IPS-18c (cell line): ENCODE results near the gene SLC16A4.

Source experiments
- H3K4me3 ChIP-seq: 2 replicates; pipeline ENCODE4 v1.7.0; 2013; ENCODE audit warnings: low read depth, mild to moderate bottlenecking, low read length, moderate library complexity; ENCODE audit not compliant: insufficient read depth
- H3K9me3 ChIP-seq: one replicate; pipeline ENCODE4 v1.6.1; 2013; ENCODE audit warnings: mild to moderate bottlenecking, low read length, moderate library complexity; ENCODE audit not compliant: control insufficient read depth, insufficient read depth

SLC16A4 gene

DNA sequence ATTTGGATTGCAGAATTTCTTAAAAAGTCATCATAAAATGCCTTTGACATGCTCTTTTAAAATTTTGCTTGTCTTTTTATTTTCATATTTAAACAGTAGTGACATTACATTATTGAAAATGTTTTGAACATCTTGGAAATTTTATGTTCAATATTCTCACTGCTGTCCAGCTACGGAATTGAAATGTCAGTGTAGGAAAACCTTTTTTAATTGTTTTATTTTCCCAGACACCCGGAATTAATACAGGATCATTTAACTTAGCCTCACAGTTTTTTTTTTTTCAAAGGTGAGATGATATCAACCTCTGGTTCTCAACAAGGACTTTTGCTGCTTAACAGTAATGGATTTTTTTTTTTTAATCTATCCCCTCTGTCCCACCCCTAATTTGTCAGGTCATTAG, 47.6 kb downstream of the SLC16A4 start:
- no peaks in the 10 kb centered on the region for H3K9me3 ChIP-seq
- no peak overlapping the region for H3K4me3 ChIP-seq

DNA sequence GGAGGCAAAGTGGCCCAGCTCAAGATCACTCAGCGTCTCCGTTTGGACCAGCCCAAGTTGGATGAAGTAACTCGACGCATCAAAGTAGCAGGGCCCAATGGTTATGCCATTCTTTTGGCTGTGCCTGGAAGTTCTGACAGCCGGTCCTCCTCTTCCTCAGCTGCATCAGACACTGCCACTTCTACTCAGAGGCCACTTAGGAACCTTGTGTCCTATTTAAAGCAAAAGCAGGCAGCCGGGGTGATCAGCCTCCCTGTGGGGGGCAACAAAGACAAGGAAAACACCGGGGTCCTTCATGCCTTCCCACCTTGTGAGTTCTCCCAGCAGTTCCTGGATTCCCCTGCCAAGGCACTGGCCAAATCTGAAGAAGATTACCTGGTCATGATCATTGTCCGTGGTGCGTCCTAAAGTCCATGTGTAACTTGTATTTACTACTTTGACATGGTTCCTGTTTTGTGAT, 48.9 kb downstream of the SLC16A4 start:
- H3K4me3 ChIP-seq, result peak overlapping the region; percentile 52
- no peaks in the 10 kb centered on the region for H3K9me3 ChIP-seq

DNA sequence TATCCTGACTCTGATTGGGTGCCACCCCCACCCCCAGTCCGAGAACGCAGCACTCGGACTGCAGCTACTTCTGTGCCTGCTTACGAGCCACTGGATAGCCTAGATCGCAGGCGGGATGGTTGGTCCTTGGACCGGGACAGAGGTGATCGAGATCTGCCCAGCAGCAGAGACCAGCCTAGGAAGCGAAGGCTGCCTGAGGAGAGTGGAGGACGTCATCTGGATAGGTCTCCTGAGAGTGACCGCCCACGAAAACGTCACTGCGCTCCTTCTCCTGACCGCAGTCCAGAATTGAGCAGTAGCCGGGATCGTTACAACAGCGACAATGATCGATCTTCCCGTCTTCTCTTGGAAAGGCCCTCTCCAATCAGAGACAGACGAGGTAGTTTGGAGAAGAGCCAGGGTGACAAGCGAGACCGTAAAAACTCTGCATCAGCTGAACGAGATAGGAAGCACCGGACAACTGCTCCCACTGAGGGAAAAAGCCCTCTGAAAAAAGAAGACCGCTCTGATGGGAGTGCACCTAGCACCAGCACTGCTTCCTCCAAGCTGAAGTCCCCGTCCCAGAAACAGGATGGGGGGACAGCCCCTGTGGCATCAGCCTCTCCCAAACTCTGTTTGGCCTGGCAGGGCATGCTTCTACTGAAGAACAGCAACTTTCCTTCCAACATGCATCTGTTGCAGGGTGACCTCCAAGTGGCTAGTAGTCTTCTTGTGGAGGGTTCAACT, 49.5 kb downstream of the SLC16A4 start:
- Histone ChIP-seq H3K9me3 (no peaks in the 10 kb centered on the region), H3K4me3 (peak overlapping the region; percentile 52)

DNA sequence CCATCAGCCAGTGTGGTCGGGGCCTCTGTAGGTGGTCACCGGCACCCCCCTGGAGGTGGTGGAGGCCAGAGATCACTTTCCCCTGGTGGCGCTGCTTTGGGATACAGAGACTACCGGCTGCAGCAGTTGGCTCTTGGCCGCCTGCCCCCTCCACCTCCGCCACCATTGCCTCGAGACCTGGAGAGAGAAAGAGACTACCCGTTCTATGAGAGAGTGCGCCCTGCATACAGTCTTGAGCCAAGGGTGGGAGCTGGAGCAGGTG, 50.7 kb downstream of the SLC16A4 start:
- Histone ChIP-seq H3K4me3 (peak overlapping the region; percentile 99), H3K9me3 (no peaks in the 10 kb centered on the region)

DNA sequence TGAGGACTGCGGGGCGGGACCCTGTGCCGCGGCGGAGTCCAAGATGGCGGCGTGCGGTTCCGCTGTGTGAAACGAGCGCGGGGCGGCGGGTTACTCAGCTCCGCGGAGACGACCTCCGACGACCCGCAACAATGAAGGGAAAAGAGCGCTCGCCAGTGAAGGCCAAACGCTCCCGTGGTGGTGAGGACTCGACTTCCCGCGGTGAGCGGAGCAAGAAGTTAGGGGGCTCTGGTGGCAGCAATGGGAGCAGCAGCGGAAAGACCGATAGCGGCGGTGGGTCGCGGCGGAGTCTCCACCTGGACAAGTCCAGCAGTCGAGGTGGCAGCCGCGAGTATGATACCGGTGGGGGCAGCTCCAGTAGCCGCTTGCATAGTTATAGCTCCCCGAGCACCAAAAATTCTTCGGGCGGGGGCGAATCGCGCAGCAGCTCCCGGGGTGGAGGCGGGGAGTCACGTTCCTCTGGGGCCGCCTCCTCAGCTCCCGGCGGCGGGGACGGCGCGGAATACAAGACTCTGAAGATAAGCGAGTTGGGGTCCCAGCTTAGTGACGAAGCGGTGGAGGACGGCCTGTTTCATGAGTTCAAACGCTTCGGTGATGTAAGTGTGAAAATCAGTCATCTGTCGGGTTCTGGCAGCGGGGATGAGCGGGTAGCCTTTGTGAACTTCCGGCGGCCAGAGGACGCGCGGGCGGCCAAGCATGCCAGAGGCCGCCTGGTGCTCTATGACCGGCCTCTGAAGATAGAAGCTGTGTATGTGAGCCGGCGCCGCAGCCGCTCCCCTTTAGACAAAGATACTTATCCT, 51.2 kb downstream of the SLC16A4 start:
- Histone ChIP-seq H3K4me3 (peak overlapping the region; percentile 99), H3K9me3 (no peaks in the 10 kb centered on the region)

DNA sequence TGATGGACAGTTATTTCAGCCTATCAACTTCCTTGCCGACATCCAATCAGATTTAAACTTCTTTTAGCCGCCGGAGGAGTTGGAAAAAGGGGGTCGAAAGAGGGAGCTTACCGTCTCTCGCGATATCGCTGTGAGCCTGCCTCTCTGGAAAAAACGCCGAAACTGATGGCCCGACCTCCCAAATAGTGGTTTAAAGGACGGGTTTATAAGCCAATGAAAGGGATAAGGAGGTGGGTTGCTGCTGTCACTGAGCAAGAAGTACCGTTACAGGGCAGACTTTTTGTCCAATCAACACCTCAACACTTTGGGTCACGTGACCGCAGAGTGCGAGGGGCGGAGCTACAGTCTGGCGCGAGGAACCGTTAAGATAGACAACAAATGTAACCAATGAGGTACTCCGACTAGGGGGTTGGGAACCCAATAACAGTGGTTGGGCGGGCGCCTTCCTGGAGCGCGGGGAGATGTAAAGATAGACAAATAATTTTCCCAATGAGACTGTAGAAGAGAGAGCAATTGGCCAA, 51.9 kb downstream of the SLC16A4 start, which contains the start of gene RBM15:
TSS of gene RBM15 (plus strand) at position 492 of the 521 bp plus-strand sequence. CDS start at position 521, 29 bp downstream.
- no peaks in the 10 kb centered on the region for H3K9me3 ChIP-seq
- peak within 1 kb of the TSS; percentile 99 for H3K4me3 ChIP-seq

DNA sequence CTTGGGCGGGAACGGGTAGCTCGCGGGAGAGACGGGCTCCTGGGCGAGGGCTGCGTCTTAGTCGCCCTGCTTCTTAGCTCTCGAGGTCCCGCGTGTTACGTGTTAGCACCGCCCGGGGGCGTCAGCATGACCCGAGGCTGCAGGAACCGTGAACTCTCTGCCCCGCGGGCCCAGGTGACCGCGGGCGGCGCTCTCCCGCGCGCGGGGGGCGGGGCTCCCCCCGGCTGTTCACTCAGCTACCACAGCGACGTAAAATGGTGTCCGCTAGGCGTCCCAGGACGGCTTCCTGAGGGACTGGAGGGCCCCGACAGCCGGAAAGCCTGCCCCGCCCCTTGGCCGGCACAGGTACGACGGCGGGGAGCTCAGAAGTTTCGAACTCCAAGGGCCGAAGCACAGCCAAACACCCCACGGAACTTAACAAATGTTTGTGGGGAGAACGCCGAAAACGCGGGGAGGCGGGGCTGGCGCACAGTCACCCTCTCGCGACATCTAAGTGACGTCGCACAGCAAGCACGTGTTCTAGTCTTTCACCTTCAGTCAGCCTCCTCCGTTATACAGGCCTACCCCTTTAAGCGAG, 52.4 kb downstream of the SLC16A4 start:
- Histone ChIP-seq H3K4me3 (peak overlapping the region; percentile 93), H3K9me3 (no peaks in the 10 kb centered on the region)

DNA sequence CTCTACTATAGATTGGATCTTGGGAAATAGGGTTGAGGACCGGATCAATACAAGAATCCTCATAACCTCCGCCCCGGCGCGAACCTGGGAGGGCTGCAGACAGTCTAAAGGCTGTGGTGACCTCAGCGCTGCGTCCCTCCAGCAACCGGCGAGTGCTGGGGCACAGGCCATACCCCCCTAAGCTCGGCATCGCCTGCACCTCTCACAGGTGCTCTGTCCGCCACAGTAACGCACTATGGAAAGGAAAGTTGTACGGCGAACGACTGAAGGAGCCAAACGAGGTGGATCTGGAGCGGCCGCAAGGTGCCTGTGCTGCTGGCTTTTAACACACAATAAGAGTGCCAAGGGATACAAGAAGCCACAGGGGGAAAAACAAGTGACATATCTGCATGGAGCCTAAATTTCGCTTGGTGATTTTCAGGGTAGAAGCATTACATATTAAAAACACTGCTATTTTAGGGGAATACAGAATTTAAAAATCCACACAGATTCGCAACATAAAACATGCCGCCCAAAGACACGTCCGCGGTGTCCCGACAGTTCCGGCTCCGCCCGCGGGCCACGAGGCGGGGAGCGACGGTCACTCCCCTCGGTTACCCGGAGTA, 53.0 kb downstream of the SLC16A4 start:
- no peaks in the 10 kb centered on the region for H3K9me3 ChIP-seq

DNA sequence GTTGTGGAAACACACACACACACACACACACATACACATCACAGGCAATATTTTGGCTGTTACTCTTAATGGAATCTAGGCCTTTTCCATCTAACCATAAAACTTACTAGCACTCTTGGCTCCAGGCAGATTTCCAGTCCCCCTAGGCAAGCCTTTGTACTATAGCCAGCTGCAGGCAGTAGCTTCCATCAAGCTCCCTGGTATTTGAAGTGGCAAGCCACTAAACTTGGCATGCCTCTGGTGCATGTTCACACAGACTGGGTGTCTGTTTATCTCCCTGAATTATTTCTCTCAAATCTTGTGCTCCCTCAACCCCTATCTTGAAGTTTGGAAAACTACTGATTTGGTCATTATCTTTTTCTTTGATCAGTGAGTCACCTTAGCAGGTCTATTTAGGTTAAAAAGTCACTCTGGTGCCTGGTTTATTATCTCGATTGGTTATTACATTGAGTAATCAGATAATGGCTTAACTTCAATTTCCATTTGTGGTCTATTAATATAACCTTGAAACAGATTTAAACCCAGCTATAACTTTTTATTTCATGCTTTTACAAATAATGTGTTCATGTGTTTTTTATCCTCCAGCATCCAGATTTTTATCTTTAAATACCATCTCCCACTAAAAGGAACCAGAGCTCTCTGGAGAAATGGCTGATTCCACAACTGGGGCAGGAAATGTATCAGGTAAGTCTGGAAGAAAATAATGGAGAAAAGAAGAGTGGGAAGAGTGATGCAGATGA, 54.4 kb downstream of the SLC16A4 start:
- no peaks in the 10 kb centered on the region for H3K9me3 ChIP-seq
- no peak overlapping the region for H3K4me3 ChIP-seq

More for the DNA sequence above, 53.0 kb downstream of the SLC16A4 start:
- peak overlapping the region; percentile 93 for H3K4me3 ChIP-seq

DNA sequence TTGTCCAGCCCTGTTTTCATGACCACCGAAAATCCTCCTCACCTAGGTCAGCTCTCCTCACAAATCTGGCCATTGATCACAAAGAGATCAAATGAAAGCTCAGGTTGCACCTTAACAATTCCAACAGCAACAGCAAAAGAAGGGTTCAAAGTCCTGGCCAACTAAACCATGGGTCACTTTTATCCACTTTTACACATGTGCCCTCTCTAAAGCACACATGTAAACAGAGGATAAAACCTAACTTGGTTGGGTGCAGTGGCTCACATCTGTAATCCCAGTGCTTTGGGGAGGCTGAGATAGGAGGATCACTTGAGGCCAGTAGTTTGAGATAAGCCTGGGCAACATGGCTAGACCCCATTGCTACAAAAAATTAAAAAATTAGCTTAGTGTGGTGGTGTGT, 55.6 kb downstream of the SLC16A4 start:
- Histone ChIP-seq H3K4me3 (no peak overlapping the region), H3K9me3 (no peaks in the 10 kb centered on the region)

DNA sequence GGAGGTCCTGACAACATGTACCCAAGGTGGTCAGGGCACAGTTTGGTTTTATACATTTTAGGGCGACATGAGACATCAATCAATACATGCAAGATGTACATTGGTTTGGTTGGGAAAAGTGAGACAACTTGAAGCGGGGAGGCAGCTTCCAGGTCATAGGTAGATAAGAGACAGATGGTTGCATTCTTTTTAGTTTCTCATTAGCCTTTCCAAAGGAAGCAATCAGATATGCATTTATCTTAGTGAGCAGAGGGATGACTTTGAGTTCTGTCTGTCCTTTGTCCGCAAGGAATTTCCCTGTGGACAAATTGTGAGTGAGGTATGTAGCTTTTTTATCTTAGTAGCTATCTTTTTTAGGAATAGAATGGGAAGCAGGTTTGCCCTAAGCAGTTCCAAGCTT, 62.1 kb downstream of the SLC16A4 start:
- H3K9me3 ChIP-seq, result no peaks in the 10 kb centered on the region
- H3K4me3 ChIP-seq, result no peak overlapping the region

DNA sequence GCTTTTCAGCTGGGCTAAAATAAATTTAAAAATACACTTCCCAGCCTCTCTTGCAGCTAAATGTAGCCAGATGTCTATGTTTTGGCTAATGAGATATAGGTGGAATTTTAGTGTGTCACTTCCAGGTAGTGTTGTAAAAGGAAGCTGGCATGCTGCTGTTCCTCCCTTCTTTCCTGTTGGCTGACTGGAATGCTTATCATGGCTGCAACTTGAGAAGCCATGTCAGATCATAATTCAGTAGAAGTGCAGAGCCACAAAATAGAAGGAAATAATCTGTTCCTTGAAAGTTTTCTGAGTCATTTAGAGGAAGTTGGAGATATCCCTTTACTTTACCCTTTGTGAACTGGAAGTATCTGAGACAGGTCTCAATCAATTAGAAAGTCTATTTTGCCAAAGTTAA, 62.6 kb downstream of the SLC16A4 start:
- Histone ChIP-seq H3K4me3 (no peak overlapping the region), H3K9me3 (no peaks in the 10 kb centered on the region)

DNA sequence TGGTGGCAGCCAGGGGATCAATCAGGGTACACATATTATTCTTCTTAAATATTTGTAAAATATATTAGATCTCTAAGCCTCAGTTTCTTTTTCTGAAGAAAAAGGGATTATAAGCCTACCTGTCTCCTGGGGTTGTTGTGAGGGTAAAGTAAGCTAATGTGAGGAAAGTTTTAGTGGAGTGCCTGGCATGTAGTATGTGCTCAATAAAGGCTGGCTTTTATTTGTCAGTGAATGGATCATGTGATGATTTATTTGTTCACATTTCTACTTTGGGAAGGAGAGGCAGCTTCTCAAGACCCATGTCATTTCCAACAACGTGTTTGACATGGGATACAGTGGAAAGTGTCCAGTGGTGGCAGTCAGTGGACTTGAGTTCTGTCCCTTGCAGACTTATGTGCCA, 64.0 kb downstream of the SLC16A4 start:
- Histone ChIP-seq H3K4me3 (no peak overlapping the region), H3K9me3 (no peaks in the 10 kb centered on the region)

DNA sequence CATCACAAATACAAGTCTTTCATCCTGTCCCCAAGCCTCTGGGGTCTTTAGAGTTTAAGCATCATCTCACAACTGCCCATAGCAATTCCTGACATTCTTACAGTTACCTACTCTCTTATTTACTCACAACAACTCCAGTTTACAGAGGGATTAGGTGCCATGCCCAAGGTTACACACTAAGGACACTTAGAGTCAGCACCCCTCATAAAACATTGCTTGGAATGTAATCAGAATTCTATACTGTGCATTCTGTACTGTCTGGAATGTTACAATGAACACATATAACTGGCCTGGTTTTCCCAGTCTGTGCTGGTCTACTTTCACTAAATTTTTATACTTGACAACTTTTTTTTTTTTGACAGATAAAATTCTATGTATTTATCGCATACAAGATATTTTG, 66.2 kb downstream of the SLC16A4 start:
- no peaks in the 10 kb centered on the region for H3K9me3 ChIP-seq
- no peak overlapping the region for H3K4me3 ChIP-seq

DNA sequence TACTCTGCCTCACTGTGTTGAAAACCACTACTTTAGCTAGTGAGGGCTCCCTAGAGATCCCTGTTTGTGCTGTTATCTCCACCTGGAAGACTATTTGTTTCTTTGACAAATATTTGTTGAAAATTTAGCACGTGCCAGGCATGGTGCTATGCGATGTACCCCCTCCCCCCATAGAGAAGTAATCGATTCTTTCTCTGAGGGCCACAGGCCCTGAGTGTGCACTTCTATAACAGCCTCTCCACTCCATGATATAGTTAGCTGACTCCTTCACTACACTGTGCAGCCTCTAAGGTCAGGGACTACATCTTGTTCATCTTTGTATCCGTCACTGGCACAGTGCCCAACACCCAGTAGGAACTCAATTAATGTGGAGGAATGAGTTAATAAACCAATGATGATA, 69.0 kb downstream of the SLC16A4 start:
- no peaks in the 10 kb centered on the region for H3K9me3 ChIP-seq
- no peak overlapping the region for H3K4me3 ChIP-seq

DNA sequence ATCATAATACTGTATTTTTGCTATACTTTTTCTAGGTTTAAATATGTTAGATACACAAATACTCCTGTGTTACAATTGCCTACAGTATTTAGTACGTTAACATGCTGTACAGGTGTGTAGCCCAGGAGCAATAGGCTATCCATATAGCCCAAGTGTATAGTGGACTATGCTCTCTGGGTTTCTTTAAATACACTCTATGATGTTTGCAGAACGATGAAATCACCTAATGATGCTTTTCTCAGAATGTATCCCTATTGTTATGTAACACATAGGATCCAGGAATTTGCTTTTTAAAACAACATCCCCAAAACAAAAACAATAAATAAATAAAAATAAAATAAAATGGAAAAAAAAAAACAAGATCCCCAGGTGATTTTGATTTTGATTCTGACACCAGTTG, 69.8 kb downstream of the SLC16A4 start:
- Histone ChIP-seq H3K4me3 (no peak overlapping the region), H3K9me3 (no peaks in the 10 kb centered on the region)

DNA sequence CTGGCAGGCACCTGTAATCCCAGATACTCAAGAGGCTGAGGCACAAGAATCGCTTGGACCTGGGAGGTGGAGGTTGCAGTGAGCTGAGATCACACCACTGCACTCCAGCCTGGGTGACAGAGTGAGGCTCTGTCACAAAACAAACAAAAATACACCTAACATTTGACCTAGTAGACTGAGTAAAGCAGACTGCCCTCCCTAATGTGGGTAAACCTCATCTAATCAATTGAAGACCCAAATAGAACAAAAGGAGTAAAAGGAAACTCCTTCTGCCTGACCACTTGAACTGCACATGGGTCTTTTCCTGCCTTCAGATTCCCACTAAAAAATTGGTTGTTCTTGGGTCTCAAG, 70.7 kb downstream of the SLC16A4 start:
- Histone ChIP-seq H3K9me3 (no peaks in the 10 kb centered on the region), H3K4me3 (no peak overlapping the region)
